Ovary (tissue), 3 donors: ENCODE data around the gene TUFT1.

ENCODE experiments used
- POLR2A ChIP-seq: fragments of 450-650 bp; IDR thresholded peaks from one replicate; pipeline ENCODE4 v1.6.1; 2017; ENCODE audit warnings: antibody characterized with exemption, mild to moderate bottlenecking, moderate library complexity
- TF ChIP-seq, protein P1 (sequence below), 3 donors: fragments of 450-650 bp in 2 of 3; fragments of 200-600 bp in 1 of 3; IDR thresholded peaks; one replicate each; pipeline versions ENCODE4 v1.5.1 to v1.8.0; 2016 to 2022; ENCODE audit warnings: antibody characterized with exemption in 3 of 3, mild to moderate bottlenecking in 1 of 3
- donor health status: DM: no; HTN: no; CAD: no.

DNA sequence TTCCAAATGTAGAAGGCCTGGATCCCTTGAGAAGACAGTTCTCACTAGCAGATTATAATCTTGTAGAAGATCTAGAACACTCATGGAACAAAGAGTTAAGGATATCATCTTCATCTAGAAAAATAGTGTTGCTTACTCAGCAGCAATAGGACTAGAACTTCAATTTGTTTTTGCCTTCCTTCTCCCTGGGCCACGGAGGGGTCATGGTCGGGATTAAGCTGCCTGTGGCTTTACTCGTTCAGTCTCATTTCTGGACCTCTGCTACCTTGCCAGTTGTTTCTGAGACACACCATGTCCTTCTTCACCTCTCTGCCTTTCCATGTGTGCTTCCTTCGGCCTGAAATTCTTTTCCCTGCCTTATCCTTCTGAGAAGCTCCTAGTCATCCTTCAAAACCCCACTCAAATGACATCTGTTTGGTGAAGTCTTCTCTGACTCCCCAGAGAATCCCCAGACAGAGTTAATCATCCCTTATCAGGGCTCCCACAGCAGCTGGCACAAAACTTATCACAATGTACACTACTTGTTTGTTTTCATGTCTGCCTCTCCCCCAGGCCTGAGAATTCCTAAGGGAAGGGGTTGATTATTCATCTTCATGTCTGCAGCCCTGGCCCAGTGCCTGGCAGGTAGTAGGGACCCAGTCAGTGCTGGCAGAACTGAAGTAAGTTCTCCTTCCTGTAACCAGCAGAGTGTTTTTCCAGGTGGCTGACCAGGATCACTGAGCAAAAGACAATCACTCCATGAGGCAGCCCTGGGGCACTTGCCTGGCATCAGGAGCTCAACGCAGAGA is 56.3 kb downstream of the TUFT1 start:
- TF ChIP-seq, protein P1, sequence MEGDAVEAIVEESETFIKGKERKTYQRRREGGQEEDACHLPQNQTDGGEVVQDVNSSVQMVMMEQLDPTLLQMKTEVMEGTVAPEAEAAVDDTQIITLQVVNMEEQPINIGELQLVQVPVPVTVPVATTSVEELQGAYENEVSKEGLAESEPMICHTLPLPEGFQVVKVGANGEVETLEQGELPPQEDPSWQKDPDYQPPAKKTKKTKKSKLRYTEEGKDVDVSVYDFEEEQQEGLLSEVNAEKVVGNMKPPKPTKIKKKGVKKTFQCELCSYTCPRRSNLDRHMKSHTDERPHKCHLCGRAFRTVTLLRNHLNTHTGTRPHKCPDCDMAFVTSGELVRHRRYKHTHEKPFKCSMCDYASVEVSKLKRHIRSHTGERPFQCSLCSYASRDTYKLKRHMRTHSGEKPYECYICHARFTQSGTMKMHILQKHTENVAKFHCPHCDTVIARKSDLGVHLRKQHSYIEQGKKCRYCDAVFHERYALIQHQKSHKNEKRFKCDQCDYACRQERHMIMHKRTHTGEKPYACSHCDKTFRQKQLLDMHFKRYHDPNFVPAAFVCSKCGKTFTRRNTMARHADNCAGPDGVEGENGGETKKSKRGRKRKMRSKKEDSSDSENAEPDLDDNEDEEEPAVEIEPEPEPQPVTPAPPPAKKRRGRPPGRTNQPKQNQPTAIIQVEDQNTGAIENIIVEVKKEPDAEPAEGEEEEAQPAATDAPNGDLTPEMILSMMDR (IDR thresholded peaks at IDR 0.05) = no peak
- no peak for TF ChIP-seq POLR2A
